Mesenchymal stem cell (in vitro differentiated cells and primary cell): ENCODE measurements around the gene PRR36.

Experiments used
- DNase-seq: peaks from one replicate; pipeline ENCODE4 v3.0.0-alpha.2; 2013
- H2AFZ ChIP-seq: one replicate; pipeline ENCODE4 v1.6.1; 2013; ENCODE audit warnings: low read depth, mild to moderate bottlenecking, control low read depth, inconsistent platforms, low read length, moderate library complexity
- H2AK5ac ChIP-seq: 2 replicates; pipeline ENCODE4 v1.6.1; 2013; ENCODE audit warnings: low read length, moderate library complexity, mild to moderate bottlenecking, inconsistent platforms; ENCODE audit not compliant: severe bottlenecking
- H2BK120ac ChIP-seq: one replicate; pipeline ENCODE4 v1.6.1; 2013; ENCODE audit warnings: low read depth, mild to moderate bottlenecking, inconsistent platforms, low read length, moderate library complexity
- H2BK12ac ChIP-seq, 2 experiments: one replicate each; pipeline ENCODE4 v1.6.1; 2013; ENCODE audit warnings: inconsistent platforms in 2 of 2, low read length in 2 of 2, mild to moderate bottlenecking in 2 of 2, moderate library complexity in 2 of 2, control low read depth in 1 of 2
- H2BK15ac ChIP-seq: one replicate; pipeline ENCODE4 v1.6.1; 2013; ENCODE audit warnings: mild to moderate bottlenecking, low read depth, inconsistent platforms; ENCODE audit not compliant: poor library complexity, severe bottlenecking
- H2BK5ac ChIP-seq: 2 replicates; pipeline ENCODE4 v1.6.1; 2013; ENCODE audit warnings: low read depth, mild to moderate bottlenecking, low read length, control low read depth, inconsistent platforms; ENCODE audit not compliant: poor library complexity, severe bottlenecking
- H3K14ac ChIP-seq, 2 experiments: one replicate each; pipeline ENCODE4 v1.6.1; 2013; ENCODE audit warnings: inconsistent platforms in 2 of 2, low read length in 2 of 2, control low read depth in 1 of 2, mild to moderate bottlenecking in 1 of 2, moderate library complexity in 1 of 2
- H3K18ac ChIP-seq, 2 experiments: one replicate each; pipeline ENCODE4 v1.6.1; 2013; ENCODE audit warnings: inconsistent platforms in 2 of 2, low read length in 2 of 2, control low read depth in 1 of 2, low read depth in 1 of 2, mild to moderate bottlenecking in 1 of 2
- H3K23ac ChIP-seq, 2 experiments: one replicate each; pipeline ENCODE4 v1.6.1; 2013; ENCODE audit warnings: inconsistent platforms in 2 of 2, low read length in 2 of 2, mild to moderate bottlenecking in 2 of 2, moderate library complexity in 2 of 2, control low read depth in 1 of 2
- H3K27ac ChIP-seq: 2 replicates; pipeline ENCODE4 v1.5.1; 2013; ENCODE audit warnings: mild to moderate bottlenecking, moderate library complexity, low read length, control low read depth, inconsistent platforms; ENCODE audit not compliant: poor library complexity, severe bottlenecking
- H3K27me3 ChIP-seq, 2 experiments: 2 replicates each; pipeline versions ENCODE4 v1.6.1 to v1.7.0; 2013; ENCODE audit warnings: low read length in 2 of 2, mild to moderate bottlenecking in 2 of 2, moderate library complexity in 2 of 2, control low read depth in 1 of 2, inconsistent platforms in 1 of 2; ENCODE audit not compliant: control insufficient read depth in 1 of 2, insufficient read depth in 1 of 2
- H3K36me3 ChIP-seq, 2 experiments: 2 replicates each; pipeline versions ENCODE4 v1.6.1 to v1.7.0; 2013; ENCODE audit warnings: low read length in 2 of 2, control low read depth in 1 of 2, inconsistent platforms in 1 of 2, low read depth in 1 of 2, mild to moderate bottlenecking in 1 of 2; ENCODE audit not compliant: insufficient read depth in 2 of 2, control insufficient read depth in 1 of 2
- H3K4ac ChIP-seq, 2 experiments: one replicate each; pipeline ENCODE4 v1.6.1; 2013; ENCODE audit warnings: inconsistent platforms in 2 of 2, low read length in 2 of 2, mild to moderate bottlenecking in 2 of 2, moderate library complexity in 2 of 2, control low read depth in 1 of 2, low read depth in 1 of 2
- H3K4me1 ChIP-seq: 2 replicates; pipeline ENCODE4 v1.6.1; 2013; ENCODE audit warnings: low read depth, low read length, control low read depth; ENCODE audit not compliant: control insufficient read depth, insufficient read depth
- H3K4me2 ChIP-seq: 2 replicates; pipeline ENCODE4 v1.6.1; 2013; ENCODE audit warnings: low read length, mild to moderate bottlenecking, inconsistent platforms; ENCODE audit not compliant: poor library complexity, severe bottlenecking
- H3K4me3 ChIP-seq, 2 experiments: 2 replicates each; pipeline versions ENCODE4 v1.5.1 to v1.7.0; 2013; ENCODE audit warnings: low read length in 2 of 2, mild to moderate bottlenecking in 2 of 2, control low read depth in 1 of 2, low read depth in 1 of 2; ENCODE audit not compliant: insufficient read depth in 1 of 2
- H3K79me1 ChIP-seq: replicated peaks from 2 replicates; pipeline ENCODE4 v1.6.1; 2013; ENCODE audit warnings: mild to moderate bottlenecking, control low read depth, low read length, inconsistent platforms; ENCODE audit not compliant: poor library complexity, severe bottlenecking
- H3K9ac ChIP-seq: 2 replicates; pipeline ENCODE4 v1.7.0; 2013; ENCODE audit warnings: mild to moderate bottlenecking, low read length, moderate library complexity
- H3K9me3 ChIP-seq: 2 replicates; pipeline ENCODE4 v1.7.0; 2013; ENCODE audit warnings: mild to moderate bottlenecking, low read length; ENCODE audit not compliant: control insufficient read depth
- H4K8ac ChIP-seq: one replicate; pipeline ENCODE4 v1.6.1; 2013; ENCODE audit warnings: inconsistent platforms, mild to moderate bottlenecking, low read length, moderate library complexity
- H4K91ac ChIP-seq: one replicate; pipeline ENCODE4 v1.6.1; 2013; ENCODE audit warnings: mild to moderate bottlenecking, low read length, inconsistent platforms
- whole genome bisulfite sequencing: methylation state at CpG from one replicate; pipeline ENCODE4 v1.1.7; 2013; ENCODE audit warnings: mixed read lengths; 5-methylcytosine and 5-hydroxymethylcytosine counted together

The PRR36 gene

DNA sequence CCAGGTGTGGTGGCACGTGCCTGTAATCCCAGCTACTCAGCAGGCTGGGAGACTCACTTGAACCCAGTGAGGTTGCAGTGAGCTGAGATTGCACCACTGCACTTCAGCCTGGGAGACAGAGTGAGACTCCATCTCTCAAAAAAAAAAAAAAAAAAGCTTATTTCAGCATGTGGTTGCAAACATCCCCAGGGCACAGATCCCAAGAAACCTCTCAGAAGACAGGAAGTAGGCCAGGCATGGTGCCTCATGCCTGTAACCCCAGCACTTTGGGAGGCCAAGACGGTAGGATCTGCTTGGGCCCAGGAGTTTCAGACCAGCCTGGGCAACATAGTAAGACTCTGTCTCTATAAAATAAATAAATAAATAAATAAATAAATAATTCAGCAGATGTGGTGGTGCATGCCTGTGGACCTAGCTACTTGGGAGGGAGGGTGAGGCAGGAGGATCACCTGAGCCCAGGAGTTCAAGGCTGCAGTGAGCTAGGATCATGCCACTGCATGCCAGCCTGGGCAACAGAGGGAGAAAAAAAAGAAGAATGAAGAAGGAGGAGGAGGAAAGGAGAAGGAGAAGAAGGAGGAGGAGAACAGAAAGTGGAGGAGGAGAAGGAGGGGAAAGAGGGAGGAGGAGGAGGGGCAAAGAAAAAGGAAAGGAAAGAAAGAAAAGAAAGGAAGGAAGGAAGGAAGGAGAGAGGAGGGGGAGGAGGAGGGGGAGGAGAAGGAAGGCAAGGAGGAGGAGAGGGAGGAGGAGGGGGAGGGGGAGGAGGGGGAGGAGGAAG lies 9.8 kb upstream of the PRR36 start:
- H2BK5ac ChIP-seq, result no peak overlapping the region
- no peak overlapping the region for H3K18ac ChIP-seq
- no peaks in the 10 kb centered on the region for H3K9me3 ChIP-seq
- H3K79me1 ChIP-seq, result peaks cover 8% of the 10 kb centered on the region
- peak; percentile 69 for DNase-seq
- H2BK15ac ChIP-seq, result no peak overlapping the region
- no peak overlapping the region for H2AFZ ChIP-seq
- H3K4me2 ChIP-seq, result no peak overlapping the region
- H3K4me1 ChIP-seq, result peaks cover 13% of the 10 kb centered on the region
- no peak overlapping the region for H3K4me3 ChIP-seq
- no peak overlapping the region for H3K23ac ChIP-seq
- peaks cover 5% of the 10 kb centered on the region in 2 experiments for H3K27me3 ChIP-seq
- H2BK120ac ChIP-seq, result no peak overlapping the region
- no peak overlapping the region for H3K27ac ChIP-seq
- peaks cover 0 to 4% of the 10 kb centered on the region in 2 experiments for H3K36me3 ChIP-seq
- no peak overlapping the region for H3K4ac ChIP-seq
- no peak overlapping the region for H4K91ac ChIP-seq
- H3K14ac ChIP-seq, result no peak overlapping the region
- H2BK12ac ChIP-seq, result no peak overlapping the region
- WGBS, result 86% methylated on average over 1 of the region's 2 CpGs
- no peak overlapping the region for H4K8ac ChIP-seq
- no peak overlapping the region for H2AK5ac ChIP-seq
- no peak overlapping the region for H3K9ac ChIP-seq

DNA sequence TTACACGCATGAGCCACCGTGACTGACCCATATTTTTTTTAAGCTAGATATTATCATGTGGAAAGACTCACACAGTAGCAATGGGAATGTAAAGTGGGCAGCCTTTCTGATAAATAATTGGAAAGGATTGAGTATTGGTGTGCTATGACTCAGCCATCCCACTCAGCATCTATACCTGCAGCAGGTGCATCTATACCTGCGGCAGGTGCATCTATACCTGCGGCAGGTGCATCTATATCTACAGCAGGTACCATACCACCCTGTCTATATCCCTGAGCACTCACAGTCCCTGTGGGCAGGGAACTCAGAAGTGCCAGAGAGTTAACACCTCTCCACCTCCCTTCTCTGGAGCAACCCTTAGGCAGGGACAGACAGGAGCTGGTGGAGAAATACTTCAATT lies 8.9 kb upstream of the PRR36 start:
- DNase-seq, result no peak
- H3K27ac ChIP-seq, result no peak overlapping the region
- H2BK15ac ChIP-seq, result no peak overlapping the region
- no peak overlapping the region for H3K14ac ChIP-seq
- H3K9me3 ChIP-seq, result no peaks in the 10 kb centered on the region
- H3K4ac ChIP-seq, result no peak overlapping the region
- peaks cover 1% of the 10 kb centered on the region for H3K79me1 ChIP-seq
- H2BK120ac ChIP-seq, result no peak overlapping the region
- peaks cover 0 to 4% of the 10 kb centered on the region in 2 experiments for H3K36me3 ChIP-seq
- H2AFZ ChIP-seq, result no peak overlapping the region
- H4K8ac ChIP-seq, result no peak overlapping the region
- H3K18ac ChIP-seq, result no peak overlapping the region
- H3K4me3 ChIP-seq, result no peak overlapping the region
- no peak overlapping the region for H3K23ac ChIP-seq
- H4K91ac ChIP-seq, result no peak overlapping the region
- H3K4me2 ChIP-seq, result no peak overlapping the region
- no peak overlapping the region for H2AK5ac ChIP-seq
- H2BK12ac ChIP-seq, result no peak overlapping the region
- H3K4me1 ChIP-seq, result peaks cover 5% of the 10 kb centered on the region
- no peak overlapping the region for H2BK5ac ChIP-seq
- H3K27me3 ChIP-seq, result peaks cover 5% of the 10 kb centered on the region in 2 experiments
- H3K9ac ChIP-seq, result no peak overlapping the region
- 97% methylated on average over 2 of the region's 4 CpGs for WGBS

DNA sequence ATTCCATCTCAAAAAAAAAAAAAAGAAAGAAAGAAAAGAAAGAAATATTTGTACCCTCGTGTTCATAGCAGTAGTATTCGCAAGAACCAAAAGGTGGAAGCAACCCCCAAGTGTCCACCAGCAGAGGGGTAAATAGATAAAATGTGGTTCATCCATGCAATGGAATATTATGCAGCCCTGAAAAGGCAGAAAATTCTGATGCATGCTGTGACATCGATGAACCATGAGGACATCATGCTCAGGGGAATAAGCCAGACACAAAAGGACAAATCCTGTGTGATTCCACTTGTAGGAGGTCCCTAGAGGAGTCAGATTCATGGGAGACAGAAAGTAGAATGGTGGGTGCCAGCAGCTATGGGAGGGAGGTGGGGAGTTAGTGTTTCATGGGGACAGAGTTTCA lies 7.7 kb upstream of the PRR36 start:
- no peak overlapping the region for H3K4me3 ChIP-seq
- H3K4me2 ChIP-seq, result no peak overlapping the region
- no peak overlapping the region for H3K9ac ChIP-seq
- H3K27ac ChIP-seq, result no peak overlapping the region
- H3K4me1 ChIP-seq, result peaks cover 3% of the 10 kb centered on the region
- no peak overlapping the region for H2BK5ac ChIP-seq
- H2AFZ ChIP-seq, result no peak overlapping the region
- H3K14ac ChIP-seq, result no peak overlapping the region
- WGBS, result 92% methylated on average over 3 of the region's 3 CpGs
- no peak overlapping the region for H3K18ac ChIP-seq
- H4K91ac ChIP-seq, result no peak overlapping the region
- H3K79me1 ChIP-seq, result no peaks in the 10 kb centered on the region
- peaks cover 5 to 11% of the 10 kb centered on the region in 2 experiments for H3K27me3 ChIP-seq
- H2BK15ac ChIP-seq, result no peak overlapping the region
- no peaks in the 10 kb centered on the region for H3K9me3 ChIP-seq
- H3K23ac ChIP-seq, result no peak overlapping the region
- H2BK12ac ChIP-seq, result no peak overlapping the region
- no peak overlapping the region for H2BK120ac ChIP-seq
- no peak for DNase-seq
- H2AK5ac ChIP-seq, result no peak overlapping the region
- no peak overlapping the region for H3K4ac ChIP-seq
- H4K8ac ChIP-seq, result no peak overlapping the region
- H3K36me3 ChIP-seq, result peaks cover 0 to 4% of the 10 kb centered on the region in 2 experiments

DNA sequence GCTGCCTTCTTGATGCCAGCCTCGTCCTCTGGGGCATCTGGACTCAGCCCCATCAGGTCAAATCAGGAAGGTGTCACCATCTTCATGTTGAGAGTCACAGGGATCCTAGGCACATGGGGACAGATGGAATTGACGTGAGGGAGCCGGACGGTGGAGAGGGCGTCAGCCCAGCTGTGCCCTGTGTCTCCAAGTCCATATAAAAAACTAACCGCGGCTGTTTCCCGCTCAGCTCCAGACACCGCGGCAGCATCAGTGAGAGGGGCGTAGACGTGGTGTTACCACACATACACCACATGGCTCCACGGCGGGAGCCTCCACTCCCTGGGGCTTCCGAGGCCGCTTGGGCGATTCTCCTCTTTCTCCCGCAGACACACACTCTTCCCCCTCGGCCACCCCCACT lies 5.6 kb upstream of the PRR36 start:
- 92% methylated on average over 12 of the region's 19 CpGs for WGBS

More for the DNA sequence above, 5.6 kb upstream of the PRR36 start:
- no peak for DNase-seq
- no peak overlapping the region for H3K4me2 ChIP-seq
- H3K14ac ChIP-seq, result no peak overlapping the region
- no peak overlapping the region for H2AFZ ChIP-seq
- H3K4ac ChIP-seq, result no peak overlapping the region
- no peak overlapping the region for H2AK5ac ChIP-seq
- no peak overlapping the region for H2BK5ac ChIP-seq
- peaks cover 3% of the 10 kb centered on the region for H3K4me1 ChIP-seq
- no peak overlapping the region for H3K27ac ChIP-seq
- H2BK12ac ChIP-seq, result no peak overlapping the region
- no peak overlapping the region for H4K8ac ChIP-seq
- H2BK15ac ChIP-seq, result no peak overlapping the region
- peaks cover 15 to 20% of the 10 kb centered on the region in 2 experiments for H3K27me3 ChIP-seq
- H3K9me3 ChIP-seq, result no peaks in the 10 kb centered on the region
- no peak overlapping the region for H3K23ac ChIP-seq
- H3K9ac ChIP-seq, result no peak overlapping the region
- H3K18ac ChIP-seq, result no peak overlapping the region
- peaks cover 0 to 4% of the 10 kb centered on the region in 2 experiments for H3K36me3 ChIP-seq
- no peak overlapping the region for H3K4me3 ChIP-seq
- H4K91ac ChIP-seq, result no peak overlapping the region
- H2BK120ac ChIP-seq, result no peak overlapping the region
- H3K79me1 ChIP-seq, result no peaks in the 10 kb centered on the region
